Stimulated activated CD4-positive, alpha-beta T cell treated with anti-CD3 and anti-CD28 coated beads, Interleukin-1b, Interleukin-23, amount 100 ng/mL, for 24 hours (primary cell): ENCODE measurements around the gene NDUFV3.
"Not testable (repeated sequence)": the region's sequence is repeated elsewhere in the genome, so short reads cannot be mapped to it uniquely, and the experiment has no call there.

Source experiments
- DNase-seq, 4 experiments: peaks; one replicate each; pipeline ENCODE4 v3.0.0-alpha.2; 2020; ENCODE audit warnings: low read depth in 4 of 4, low spot score in 1 of 4

Gene NDUFV3

GRCh38 chr21:42855937-42856335 lies 37.2 kb upstream of the NDUFV3 start:
- DNase-seq = no peak

GRCh38 chr21:42857216-42857615 lies 35.9 kb upstream of the NDUFV3 start:
- no peak for DNase-seq

- DNase-seq = no peak
Measured at GRCh38 chr21:42858185-42858847, 34.8 kb upstream of the NDUFV3 start.

- DNase-seq = no peak
Measured at GRCh38 chr21:42858957-42859890, 33.9 kb upstream of the NDUFV3 start.

GRCh38 chr21:42859891-42860230 lies 33.2 kb upstream of the NDUFV3 start:
- no peak for DNase-seq

GRCh38 chr21:42860345-42860744 lies 32.8 kb upstream of the NDUFV3 start:
- DNase-seq = no peak

GRCh38 chr21:42861311-42861847 lies 31.7 kb upstream of the NDUFV3 start:
- no peak for DNase-seq

GRCh38 chr21:42861848-42862400 lies 31.2 kb upstream of the NDUFV3 start:
- DNase-seq = no peak

- DNase-seq = no peak
Measured at GRCh38 chr21:42862774-42863503, 30.2 kb upstream of the NDUFV3 start.

GRCh38 chr21:42863504-42863870 lies 29.6 kb upstream of the NDUFV3 start:
- no peak for DNase-seq

GRCh38 chr21:42864286-42864685 lies 28.8 kb upstream of the NDUFV3 start:
- no peak for DNase-seq

GRCh38 chr21:42864815-42865775 lies 28.0 kb upstream of the NDUFV3 start:
- DNase-seq = no peak

- no peak for DNase-seq
Measured at GRCh38 chr21:42865776-42866160, 27.3 kb upstream of the NDUFV3 start.

- no peak for DNase-seq
Measured at GRCh38 chr21:42868196-42868595, 24.9 kb upstream of the NDUFV3 start.

- no peak for DNase-seq
Measured at GRCh38 chr21:42873096-42873495, 20.0 kb upstream of the NDUFV3 start.

- not testable (repeated sequence) for DNase-seq
Measured at GRCh38 chr21:42875811-42876210, 17.3 kb upstream of the NDUFV3 start.

- peak in 1 of 4 experiments; percentile 7 for DNase-seq
Measured at GRCh38 chr21:42878678-42878992, 14.5 kb upstream of the NDUFV3 start.

GRCh38 chr21:42878993-42879787 lies 13.9 kb upstream of the NDUFV3 start, which contains the start of gene WDR4:
WDR4 (minus strand) TSS chr21:42879539; CDS start chr21:42879495, 44 bp downstream.
- peak; percentile 95 to 98 (median 97) for DNase-seq

- no peak for DNase-seq
Measured at GRCh38 chr21:42880352-42880751, 12.8 kb upstream of the NDUFV3 start.
